Skin of body (tissue), 2 donors: ENCODE measurements around the gene DCUN1D5. TPM values are rescaled to one million over a fixed set of nuclear protein-coding genes. Genes with fewer than 3 reads are reported as not detected.
A peak's percentile ranks its signal among the peaks of the same experiment; 100 is the strongest.

Experiments
- DNase-seq: peaks from one replicate; lab custom pipeline; 2025; lab: John Stamatoyannopoulos, UW
- total RNA-seq: library from RNA; depleted of rRNA; stranded (reverse); fragments of >200 nt; gene quantifications from one replicate; pipeline ENCODE4 v1.2.3, GENCODE V29; 2014

The DCUN1D5 gene
- total RNA-seq, result 28.4 TPM

DNA sequence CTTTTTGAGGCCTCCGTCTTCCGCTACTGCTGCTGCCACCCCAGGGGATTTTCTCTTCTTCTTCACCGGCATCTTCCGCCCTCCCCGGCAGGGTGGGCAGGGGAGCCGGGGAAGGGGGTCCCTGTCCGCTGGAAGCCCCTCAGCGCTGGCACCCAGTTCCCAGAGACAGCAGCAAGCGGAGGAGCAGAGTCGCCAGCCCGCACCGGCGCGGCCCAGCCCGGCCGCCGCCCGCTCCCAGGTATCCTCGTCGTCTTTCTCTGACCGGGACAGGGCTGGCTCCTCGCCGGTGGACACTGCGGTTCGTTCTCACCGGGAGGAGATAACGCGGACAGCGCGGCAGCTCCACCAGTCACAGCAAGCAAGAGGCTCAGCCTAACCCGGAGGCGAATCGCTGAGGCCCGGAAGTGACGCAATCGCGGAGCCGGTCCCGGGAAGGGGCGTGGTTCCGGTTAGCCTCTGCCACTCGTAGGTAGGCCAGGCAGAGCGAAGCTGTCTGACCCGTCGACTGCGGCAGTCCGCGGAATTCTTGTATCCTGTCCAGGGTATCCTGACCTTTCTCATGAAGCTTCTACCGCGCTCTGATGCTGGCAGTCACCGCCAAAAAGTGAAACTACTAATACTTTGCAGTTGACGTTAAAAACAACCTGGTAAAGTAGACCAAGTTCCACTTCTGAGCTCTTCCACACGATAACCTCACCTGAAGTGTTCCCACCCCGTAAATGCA, at the start of gene DCUN1D5:
Gene DCUN1D5, minus strand, starts transcription at position 360 of the 724 bp plus-strand sequence. Its CDS starts 288 bp downstream, at position 72.
- peak; percentile 93 for DNase-seq

DNA sequence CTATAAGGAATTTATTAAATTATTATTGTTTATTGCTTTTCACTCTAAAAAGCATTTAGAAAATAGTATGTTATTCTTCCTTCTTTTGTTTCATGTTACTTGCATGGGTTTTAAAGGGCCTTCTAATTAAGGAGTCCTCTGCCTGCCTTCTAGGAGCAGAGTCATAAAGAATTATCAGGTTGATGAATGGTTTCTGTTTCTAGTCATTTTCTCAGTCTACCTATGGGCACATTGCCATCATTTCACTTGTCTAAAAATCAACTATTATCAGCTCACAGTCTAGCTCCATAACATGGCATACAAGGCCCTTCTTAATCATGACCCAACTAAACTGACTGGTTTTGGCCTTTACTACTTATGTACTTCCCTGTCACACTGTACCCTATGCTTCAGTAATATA, 33.5 kb upstream of the DCUN1D5 start:
- DNase-seq, result no peak

DNA sequence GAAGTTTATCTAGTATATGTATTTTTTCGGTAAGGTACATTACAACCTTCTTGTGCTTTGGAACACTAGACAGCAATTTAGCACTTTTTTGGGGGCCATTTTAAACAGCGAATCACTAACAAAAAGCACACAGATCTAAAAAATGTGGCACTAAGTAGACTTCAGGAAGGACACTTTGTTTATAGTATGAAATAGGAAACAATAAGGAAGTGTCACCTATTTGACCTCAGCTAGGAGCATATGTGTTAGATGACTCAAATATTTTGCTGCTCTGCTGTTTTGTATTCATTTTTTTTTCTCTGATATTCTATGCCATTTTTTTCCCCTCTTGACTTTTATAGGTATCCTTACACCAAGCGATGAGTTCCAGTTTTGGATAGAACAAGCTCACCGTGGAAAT, 22.9 kb upstream of the DCUN1D5 start:
- DNase-seq, result no peak

DNA sequence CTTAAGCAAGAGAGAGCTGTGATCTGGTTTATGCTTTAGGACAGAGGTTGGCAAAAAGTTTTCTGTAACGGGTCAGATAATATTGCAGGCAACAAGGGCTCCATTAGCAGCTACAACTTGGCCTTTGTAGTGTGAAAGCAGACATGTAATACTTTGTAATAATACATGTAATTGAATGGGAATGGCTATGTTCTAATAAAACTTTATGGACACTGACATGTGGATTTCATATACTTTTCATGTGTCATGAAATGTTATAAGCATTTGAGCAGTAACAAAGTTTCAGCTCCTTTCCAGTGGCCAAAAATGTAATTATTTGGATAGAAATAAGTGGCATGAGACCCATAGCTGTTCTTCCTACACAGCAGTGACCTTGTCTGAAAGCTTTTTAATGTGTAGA, 20.4 kb upstream of the DCUN1D5 start:
- DNase-seq, result no peak

DNA sequence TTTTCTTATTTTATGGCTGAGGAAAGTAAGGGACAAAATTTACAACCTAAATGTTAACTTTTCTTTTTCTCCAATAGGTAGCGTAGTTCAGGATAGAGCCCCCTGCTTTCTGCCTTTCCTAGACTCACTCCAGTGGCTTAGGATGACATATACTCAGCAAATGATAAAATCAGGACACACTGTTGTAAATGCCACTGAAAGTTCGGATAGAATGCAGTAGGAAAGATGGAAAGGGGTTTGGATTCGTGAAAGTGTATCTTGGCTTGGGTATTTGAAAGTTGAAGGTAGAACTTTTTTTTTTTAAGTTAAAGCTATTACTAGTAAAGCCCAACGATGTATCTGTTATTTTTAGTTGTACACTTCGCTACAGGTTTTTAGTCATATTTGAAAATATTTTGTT, 19.4 kb upstream of the DCUN1D5 start:
- no peak for DNase-seq

DNA sequence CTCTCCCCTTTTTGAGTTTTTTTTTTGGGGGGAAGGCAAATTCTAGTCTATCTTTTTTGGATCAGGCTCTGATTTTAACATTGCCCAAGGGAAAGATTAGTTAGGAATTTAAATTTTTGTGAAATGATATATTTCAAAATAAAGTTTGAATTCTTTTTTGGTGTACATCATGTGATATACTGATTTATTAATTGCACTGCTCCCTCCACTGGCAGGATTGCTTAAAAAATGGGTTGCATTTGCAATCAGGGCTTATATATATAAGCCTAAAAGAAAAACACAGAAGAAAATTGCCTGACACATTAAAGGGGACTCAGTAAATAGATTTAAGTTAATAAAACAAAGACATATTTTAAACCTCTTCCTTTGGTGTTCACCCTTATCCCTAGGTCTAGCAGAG, 18.4 kb upstream of the DCUN1D5 start:
- peak; percentile 21 for DNase-seq

DNA sequence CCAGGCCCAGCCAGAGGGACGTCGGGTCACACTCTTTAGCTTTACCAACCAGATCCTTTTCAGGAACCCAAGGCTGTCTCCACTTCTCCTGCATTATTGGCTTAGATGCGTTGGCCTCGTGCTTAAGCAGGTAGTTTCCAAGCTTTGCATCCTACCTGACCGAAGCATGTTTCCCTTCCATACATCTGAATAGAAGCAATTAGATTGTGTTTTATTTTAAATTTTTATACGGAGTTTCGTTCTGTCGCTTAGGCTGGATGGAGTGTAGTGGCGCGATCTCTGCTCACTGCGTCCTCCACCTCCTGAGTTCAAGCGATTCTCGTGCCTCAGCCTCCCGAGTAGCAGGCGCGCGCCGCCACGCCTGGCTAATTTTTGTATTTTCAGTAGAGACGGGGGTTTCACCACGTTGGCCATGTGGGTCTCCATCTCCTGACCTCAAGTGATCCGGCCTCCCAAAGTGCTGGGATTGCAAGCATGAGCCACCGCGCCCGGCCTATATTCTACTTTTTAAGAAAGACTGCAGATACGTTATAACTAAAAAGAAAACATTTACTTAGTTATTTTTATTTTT, 17.9 kb upstream of the DCUN1D5 start:
- peak; percentile 68 for DNase-seq

DNA sequence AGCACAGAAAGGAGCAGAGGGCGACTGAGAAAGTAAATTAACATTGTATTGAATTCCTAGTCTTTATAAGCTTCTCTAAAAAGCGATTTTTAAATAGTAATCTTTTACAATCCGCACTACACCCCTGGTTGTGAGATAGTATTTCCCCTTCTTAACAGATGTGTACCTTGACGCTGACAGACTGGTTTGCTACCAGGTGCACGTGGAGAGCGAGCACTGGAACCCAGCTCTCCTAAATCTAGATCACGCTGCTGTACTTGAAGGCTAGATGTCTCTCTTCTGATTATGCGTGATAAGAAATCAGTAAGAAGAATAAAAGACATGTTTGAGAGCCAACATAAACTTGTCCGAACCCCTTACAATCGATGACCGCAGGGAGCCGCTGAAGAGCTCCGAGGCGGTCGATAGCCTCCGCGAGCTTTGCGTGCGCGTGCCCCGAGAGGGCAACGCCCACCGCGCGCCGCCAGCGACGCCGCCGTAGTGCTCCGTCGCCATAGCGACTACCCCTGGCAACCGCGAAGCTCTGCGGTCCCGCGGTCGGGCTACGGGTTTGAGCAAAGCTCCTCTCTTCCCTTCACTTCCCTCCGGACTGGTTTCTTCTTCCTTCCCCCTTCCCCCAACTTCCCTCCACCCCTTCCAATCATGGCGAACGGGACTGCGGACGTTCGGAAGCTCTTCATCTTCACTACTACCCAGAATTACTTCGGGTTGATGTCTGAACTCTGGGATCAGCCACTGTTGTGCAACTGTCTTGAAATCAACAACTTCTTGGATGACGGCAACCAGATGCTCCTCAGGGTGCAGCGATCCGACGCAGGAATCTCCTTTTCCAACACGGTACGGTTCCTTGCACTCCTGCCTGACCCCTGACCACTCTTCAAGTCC, 17.2 kb upstream of the DCUN1D5 start, which contains the start of gene DYNC2H1:
Gene DYNC2H1, plus strand, starts transcription at position 494 of the 885 bp plus-strand sequence. Its CDS starts 149 bp downstream, at position 643.
- DNase-seq, result peak; percentile 92

DNA sequence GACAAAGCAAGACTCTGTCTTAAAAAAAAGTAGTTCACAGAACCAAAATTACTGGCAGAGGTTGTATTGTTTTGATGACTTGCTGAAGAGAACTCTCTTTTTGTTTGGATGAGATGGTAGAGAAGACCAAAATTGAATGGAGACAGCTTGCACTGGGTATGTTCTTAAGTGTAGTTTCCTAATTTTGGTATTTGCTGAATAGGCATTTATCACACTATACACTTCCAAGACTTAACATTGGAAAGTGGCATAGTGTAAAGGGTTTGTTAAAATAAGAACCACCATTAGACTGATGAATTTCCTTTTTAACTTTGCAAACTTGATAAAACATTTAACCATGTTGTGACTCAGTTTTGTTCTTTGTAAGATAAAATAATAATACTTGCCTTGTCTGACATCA, 5.3 kb upstream of the DCUN1D5 start:
- no peak for DNase-seq

DNA sequence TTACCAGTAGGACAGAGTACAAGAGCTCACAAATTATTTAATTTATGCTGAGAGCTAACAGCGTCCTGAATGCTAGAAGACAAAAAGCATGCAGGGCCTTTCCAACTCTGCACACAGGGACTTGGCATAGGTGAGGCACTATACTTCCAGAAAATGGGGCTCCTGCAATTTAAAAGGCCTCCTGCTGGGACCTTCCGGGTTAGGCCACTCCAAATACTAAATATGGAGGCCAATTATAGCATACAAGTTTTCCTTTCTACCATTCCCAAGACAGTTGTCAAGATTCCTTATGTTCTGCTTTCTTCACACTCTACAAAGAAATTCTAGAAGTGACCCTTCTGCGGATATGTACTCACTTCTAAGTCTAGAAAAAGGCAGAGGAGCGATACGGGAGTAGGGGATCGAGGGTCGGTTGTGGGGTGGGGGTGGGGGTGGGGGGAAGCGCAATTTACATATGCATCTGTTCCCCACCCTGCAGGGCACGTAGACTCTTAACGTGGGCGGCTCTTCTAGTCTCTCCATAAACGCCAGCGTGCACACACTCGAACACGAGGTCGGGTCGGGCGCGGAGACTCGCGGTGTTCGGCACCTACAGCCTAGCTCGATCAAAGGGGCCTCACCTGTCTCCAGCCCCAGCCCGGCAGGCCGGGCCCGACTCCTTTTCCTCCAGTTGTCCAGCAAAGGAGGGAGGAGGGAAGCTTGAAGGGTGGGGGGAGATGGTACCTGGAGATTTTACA, 728 bp downstream of the DCUN1D5 start:
- DNase-seq, result peak; percentile 20

DNA sequence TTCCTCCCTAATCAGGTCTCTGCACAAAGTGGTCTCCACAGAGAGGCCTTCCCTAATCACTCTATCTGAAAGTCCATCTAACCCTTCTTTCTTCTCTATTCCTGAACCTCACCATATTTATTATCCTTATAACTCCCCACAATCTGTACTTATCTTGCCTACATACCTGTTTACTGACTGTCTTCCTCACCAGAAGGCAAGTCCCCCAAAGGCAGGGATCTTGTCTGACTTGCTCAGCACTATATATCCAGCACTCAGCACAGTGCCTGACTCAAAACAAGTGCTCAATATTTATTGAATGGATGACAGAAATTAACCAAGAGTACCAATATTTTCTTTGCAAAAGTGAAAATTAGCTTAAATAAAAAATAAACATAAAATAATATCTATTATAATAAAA, 5.5 kb downstream of the DCUN1D5 start:
- DNase-seq, result no peak

DNA sequence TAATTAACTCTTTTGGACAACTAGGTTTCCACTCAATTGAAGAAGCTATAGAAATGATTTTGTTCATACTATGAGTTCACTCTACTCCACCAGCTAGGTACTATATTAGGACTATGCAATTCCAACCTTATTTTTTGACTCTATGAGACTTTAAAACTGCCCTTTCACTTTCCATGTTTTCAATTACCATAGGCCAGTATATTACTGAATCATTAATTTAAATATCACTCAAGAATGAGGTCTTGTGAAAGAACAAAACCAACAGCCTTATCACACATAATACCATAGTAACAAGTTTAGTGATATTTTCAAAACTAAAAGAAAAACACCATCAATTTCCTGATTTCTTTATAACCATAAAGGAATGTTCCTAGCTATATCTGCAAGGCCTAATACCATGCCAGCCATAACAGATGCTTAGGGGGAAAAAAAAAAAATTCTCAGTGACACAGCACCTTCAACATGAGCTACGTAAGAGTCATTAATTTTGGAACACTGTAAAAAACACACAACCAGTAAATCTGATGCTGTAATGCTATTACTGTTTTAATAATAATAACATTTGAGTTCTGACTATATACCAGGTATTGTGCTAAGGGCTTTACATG, 6.1 kb downstream of the DCUN1D5 start:
- DNase-seq, result no peak

DNA sequence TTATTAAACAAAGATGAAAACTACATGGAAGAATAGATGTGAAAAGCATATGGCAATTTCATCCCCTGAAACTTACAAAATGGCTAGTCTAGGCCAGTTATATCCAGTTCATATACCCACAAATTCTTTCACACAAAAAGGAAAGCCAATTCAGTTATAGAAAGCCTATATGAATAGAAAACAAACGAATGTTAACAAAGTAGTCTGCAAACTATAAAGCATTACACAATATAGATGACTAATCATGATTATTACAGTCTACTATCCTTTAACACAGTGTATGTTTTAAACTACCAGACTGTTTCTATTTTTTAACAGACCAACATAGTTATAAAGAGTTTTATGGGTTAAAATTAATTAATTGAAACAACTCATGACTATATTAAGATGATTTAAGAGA, 12.1 kb downstream of the DCUN1D5 start:
- no peak for DNase-seq

DNA sequence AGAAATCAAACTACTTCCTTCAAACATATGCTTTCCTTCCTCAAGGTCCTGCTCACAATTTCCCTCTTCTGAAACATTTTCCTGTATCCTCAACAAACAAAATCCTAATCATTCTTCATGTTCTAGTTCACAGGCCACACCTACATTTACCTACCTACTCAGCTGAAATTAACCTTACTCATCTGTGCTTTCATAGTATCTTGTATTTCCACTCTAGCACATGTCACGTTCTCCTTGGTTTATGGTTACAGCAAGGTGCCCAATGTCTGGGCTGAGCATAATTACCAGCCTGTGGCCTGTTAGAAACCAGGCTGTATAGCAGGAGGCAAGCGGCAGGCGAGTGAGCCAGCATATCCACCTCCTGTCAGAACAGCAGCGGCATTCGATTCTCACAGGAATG, 13.2 kb downstream of the DCUN1D5 start:
- DNase-seq, result no peak

DNA sequence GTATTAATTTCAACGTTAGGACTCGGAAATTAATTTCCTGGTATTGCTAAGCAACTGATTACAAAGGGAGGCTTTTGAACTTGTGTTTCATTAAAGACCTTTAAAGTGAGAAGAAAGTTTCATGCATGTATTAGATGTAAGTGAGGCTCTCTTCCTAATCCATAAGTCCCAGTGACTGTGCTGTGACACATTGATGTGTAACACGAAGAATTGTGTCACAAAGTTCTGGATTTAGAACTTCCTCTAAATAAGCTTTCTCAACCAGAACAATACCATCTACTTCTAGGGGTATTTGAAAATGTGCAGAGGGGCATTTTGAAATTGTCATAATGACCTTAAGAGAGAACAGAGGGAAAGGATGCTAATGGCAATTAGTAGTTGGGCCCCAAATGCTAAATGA, 14.4 kb downstream of the DCUN1D5 start:
- DNase-seq, result no peak

DNA sequence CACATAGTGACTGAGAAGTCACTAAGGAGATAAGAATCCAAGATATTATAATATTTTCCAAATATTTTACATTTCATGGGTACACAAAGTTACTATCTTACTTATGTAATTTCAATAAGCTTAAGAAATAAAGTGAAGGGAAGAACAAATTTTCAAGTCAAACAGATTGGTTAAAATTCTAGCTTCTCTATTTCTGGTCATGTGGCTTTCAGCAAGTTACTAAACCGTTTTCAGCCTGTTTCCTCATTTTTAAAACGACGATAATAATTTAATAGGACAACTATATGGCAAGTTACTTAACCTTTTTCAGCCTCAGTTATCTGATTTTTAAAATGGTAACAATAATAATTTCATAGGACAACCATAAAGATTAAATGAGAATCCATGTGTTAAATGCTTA, 15.6 kb downstream of the DCUN1D5 start:
- DNase-seq, result no peak

DNA sequence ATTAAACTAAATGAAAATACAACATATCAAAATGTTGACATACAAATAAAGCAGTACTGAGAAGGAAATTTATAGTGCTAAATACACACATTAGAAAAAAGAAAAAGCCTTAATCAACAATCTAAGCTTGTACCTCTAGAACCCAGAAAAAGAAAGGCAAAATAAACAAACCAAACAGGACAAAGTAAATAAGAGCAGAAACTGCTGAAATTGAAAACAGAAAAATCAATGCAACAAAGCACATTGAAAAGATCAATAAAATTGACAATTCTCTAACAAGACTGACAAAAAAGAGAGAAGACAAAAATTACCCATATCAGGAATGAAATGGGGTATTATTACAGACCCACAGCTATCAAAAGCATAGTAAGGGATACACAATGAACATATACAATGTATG, 21.0 kb downstream of the DCUN1D5 start:
- DNase-seq, result no peak

DNA sequence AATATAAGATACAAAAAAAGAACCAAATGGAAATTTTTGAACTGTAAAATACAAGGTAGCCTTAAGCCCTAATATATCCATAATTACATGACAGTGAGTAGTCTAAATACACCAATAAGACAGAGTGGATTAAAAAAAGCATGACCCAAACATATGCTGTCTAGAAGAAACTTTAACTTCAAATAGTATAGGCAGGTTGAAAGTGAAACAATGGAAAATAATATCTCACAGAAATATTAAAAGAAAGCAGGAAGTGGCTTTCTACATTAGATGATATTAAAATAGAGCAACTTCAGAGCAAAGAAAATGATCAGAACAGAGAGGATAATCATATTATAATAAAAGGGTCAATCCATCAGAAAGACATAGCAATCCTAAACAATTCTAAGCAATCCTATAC, 21.8 kb downstream of the DCUN1D5 start:
- DNase-seq, result no peak

DNA sequence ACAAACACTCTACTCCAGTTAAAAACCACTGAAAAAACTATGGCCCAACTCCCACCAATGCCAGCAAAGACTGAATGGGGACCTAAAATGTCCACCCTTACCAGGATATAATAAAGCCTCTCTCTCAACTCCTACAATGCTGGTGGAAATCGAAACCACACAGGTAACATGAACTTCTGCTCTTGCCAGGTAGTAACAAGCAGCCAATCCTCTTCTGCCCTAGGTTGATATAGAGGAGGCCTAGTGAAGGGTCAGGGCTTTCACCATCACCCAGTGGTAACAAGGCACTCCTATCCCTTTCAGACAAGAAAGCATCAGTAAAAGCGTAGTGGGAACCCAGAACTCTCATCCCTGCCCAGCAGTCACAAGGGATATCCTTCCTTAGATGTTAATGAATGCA, 22.6 kb downstream of the DCUN1D5 start:
- no peak for DNase-seq

DNA sequence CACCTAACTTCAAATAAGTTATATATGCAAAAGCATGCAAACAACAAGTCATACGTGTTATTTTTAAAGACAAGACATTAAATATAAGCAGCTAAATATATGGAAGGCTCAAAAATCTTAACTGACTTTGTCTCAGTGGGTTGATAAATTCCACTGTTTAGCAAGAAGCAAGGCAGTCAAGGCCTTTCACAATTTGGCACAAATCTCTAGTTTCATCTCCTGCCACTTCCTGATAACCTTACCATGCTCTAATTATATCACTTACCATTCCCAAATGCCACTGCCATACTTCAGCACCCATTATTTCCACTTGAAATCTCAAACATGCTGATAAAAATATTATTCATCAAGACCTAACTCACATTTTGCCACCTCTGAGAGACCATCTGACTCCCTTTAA, 24.8 kb downstream of the DCUN1D5 start:
- DNase-seq, result no peak

DNA sequence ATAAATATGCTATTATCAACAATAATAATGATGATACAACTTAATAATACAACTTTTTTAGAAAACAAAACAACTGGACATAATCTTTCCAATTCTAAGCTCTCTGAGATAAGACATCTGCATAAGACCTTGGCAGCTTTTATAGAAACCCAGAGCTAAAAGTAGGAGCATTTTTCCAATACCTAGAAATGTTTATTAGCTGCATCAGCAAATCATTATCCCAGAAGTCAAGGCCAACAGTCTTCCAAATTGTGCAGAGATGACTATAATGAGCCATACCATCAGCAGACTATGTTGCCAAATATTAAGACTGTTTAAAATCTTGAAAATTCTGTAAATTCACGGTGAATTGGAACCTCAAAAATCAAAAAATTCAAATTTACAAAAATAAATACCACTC, 30.3 kb downstream of the DCUN1D5 start:
- no peak for DNase-seq
